Activated naive CD8-positive, alpha-beta T cell treated with anti-CD3 and anti-CD28 coated beads, Interleukin-2, amount 10 ng/mL, durations not matched to agents 7 days and 5 days (primary cell): ENCODE results near the gene TIMM22. TPM values are rescaled to one million over a fixed set of nuclear protein-coding genes. Genes with fewer than 3 reads are reported as not detected.
A peak's percentile ranks its signal among the peaks of the same experiment; 100 is the strongest.
"Not testable (repeated sequence)": the region's sequence is repeated elsewhere in the genome, so short reads cannot be mapped to it uniquely, and the experiment has no call there.

Experiments used
- ATAC-seq: fragments of 150-1000 bp; cut with Tn5 transposase; one replicate; pipeline ENCODE4 v1.10.0; 2021; ENCODE audit warnings: low read depth, moderate library complexity
- POLR2A ChIA-PET: fragments of 350-600 bp; sonication (Branson Sonifier 250); formaldehyde crosslinking; loops from one replicate; lab custom pipeline; 2021; ENCODE audit warnings: antibody characterized with exemption; lab: Charles Lee
- DNase-seq: peaks from one replicate; pipeline ENCODE4 v3.0.0; 2021
- H3K27ac Mint-ChIP-seq: one replicate; pipeline ENCODE4 v1.8.0; 2022; ENCODE audit warnings: mild to moderate bottlenecking, mixed read lengths
- H3K27me3 Mint-ChIP-seq: one replicate; pipeline ENCODE4 v1.8.0; 2022; ENCODE audit warnings: mild to moderate bottlenecking, moderate library complexity, mixed read lengths
- H3K36me3 Mint-ChIP-seq: one replicate; pipeline ENCODE4 v1.8.0; 2021; ENCODE audit warnings: mild to moderate bottlenecking, mixed read lengths
- H3K4me1 Mint-ChIP-seq: one replicate; pipeline ENCODE4 v1.8.0; 2021; ENCODE audit warnings: mixed read lengths
- H3K4me3 Mint-ChIP-seq: one replicate; pipeline ENCODE4 v1.8.0; 2022; ENCODE audit warnings: mild to moderate bottlenecking, moderate library complexity, mixed read lengths
- H3K9me3 Mint-ChIP-seq: one replicate; pipeline ENCODE4 v1.8.0; 2021; ENCODE audit warnings: mixed read lengths
- microRNA-seq: library from miRNA; unstranded; fragments of <30 nt; microRNA quantifications from one replicate; pipeline ENCODE4 v1.2.0, GENCODE V29; 2022
- total RNA-seq, 2 experiments: library from RNA; stranded (reverse); gene quantifications; one replicate each; pipeline ENCODE4 v1.2.3, GENCODE V29; 2021

TIMM22 gene
- total RNA-seq, 2 experiments from 2014 or later: 10.3 to 10.7 TPM

DNA sequence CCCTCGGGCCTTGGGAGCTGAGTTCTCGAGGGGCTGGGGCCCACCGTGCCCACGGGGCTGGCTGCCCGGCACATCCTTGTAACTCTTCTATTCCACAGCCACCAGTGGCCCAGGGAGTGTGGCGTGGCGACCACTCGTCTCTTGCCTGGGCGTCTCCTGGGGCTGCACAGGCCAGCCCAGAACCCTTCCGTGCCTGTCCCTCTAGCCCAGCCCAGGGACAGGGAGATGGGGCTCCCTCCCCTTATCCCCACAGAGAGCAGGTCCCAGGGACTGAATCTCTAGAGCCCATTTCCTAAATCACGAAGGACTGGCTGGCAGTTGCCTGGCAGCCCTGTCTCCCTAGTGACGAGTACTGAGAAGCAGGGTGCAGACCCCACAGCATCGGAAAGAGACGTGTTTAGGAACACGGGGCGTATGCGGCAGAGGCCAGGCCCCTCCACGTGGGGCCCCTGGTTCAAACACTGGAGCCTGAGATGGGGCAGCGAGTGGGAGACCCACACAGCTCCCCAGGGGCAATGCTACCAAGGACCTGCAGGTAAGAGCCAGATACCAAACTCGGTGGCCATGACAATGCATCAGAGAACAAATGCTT is 51.0 kb downstream of the TIMM22 start:
- H3K27me3 Mint-ChIP-seq: no peaks in the 10 kb centered on the region
- ATAC-seq (no peak), DNase-seq (no peak)
- no peaks in the 10 kb centered on the region for H3K4me1 Mint-ChIP-seq
- POLR2A ChIA-PET: no interaction called here
- H3K4me3 Mint-ChIP-seq: no peak overlapping the region
- peaks cover 2% of the 10 kb centered on the region for H3K36me3 Mint-ChIP-seq
- no peaks in the 10 kb centered on the region for H3K9me3 Mint-ChIP-seq
- no peak overlapping the region for H3K27ac Mint-ChIP-seq

DNA sequence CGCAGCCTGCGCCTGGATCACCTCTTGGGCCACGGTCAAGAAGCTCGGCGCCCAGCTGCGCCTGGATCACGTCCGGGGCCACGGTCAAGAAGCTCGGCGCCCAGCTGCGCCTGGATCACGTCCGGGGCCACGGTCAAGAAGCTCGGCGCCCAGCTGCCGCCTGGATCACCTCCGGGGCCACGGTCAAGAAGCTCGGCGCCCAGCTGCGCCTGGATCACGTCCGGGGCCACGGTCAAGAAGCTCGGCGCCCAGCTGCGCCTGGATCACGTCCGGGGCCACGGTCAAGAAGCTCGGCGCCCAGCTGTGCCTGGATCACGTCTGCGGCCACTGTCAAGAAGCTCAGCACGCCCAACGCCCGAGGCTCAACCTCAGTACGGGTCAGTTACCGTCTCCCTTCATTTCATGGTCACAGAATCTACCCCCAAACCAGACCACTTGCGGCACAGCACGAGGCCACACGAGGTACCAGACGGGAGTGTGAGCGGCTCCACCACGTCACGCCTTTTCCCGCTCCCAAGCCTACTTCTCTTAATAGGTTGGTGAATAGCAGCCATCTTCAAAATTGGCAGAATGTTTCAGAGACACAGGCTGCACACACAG is 51.7 kb downstream of the TIMM22 start:
- H3K27ac Mint-ChIP-seq, DNase-seq, H3K4me1 Mint-ChIP-seq, H3K4me3 Mint-ChIP-seq, POLR2A ChIA-PET, H3K9me3 Mint-ChIP-seq, H3K36me3 Mint-ChIP-seq, ATAC-seq, H3K27me3 Mint-ChIP-seq: not testable (repeated sequence)

DNA sequence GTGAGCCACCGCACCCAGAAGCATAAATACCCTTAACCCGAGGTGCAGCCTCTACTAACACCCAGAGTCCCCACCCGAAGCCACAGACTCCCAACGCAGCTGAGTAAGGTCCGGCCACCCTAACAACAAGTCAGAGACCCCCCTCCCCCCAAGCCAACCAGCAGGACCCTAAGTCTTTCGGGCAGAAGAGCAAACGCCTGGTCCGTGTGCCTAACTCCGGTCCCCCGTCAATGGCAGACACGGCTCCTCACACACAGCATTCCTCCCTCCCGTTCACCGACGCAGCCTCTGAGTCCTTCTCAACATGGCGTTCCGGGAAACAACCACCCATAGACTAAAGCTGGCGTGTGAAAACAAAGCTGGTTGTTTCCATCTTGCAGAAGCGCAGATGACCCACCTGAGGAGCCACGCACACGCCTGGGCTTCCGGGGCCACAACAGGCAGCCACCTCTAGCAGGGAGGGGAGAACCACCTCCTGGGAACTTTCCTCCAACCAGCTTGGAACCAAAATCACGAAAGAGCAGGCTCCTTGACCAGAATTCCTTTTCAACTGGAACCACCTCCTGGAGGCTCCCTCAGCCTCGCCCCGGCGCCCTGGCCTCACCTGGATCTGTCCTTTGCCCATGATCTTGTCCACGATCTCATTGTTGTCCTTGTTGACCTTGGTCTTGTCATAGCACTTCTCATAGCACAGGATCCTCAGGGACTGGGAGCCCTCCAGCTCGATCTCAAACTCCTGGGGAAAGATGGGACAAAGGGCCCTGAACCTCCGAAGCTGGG is 52.7 kb downstream of the TIMM22 start:
- no peaks in the 10 kb centered on the region for H3K9me3 Mint-ChIP-seq
- H3K4me1 Mint-ChIP-seq: no peaks in the 10 kb centered on the region
- H3K27me3 Mint-ChIP-seq: no peaks in the 10 kb centered on the region
- H3K4me3 Mint-ChIP-seq: no peak overlapping the region
- ATAC-seq (no peak), DNase-seq (no peak)
- peaks cover 4% of the 10 kb centered on the region for H3K36me3 Mint-ChIP-seq
- no peak overlapping the region for H3K27ac Mint-ChIP-seq
- POLR2A ChIA-PET: no interaction called here

DNA sequence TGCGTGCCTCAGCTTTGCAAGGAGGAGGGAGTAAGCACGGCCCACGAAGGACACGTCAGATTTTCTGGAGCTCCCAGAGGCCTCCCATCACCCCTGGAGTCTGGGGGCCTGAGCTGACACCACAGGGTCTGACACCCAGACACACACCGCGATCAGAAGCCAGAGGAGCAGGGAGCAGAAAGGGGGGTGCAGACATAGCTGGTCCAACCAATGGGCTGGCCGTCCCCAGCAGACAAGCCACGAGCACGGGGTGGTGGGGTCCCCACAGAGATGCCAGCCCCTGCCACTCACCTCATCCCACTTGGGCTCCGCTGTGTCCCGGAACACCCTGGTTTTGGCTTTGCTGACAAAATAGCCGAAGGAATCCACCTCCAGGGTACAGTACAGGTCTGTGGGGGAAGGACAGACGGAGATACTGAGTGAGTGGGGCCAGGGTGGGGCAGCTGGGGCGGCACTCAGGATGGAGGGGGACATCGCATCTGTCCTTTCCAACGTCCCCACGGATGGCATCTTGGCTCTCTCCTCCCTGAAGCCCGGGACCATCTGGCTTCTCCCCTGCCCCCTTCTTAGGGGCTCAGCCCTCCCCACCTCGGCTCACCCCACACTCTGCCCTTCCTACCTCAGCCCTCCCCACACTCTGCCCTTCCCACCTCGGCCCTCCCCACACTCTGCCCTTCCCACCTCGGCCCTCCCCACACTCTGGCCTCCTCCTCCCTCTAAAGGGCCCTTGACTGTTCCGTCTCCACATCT is 53.5 kb downstream of the TIMM22 start:
- peak; percentile 6 for ATAC-seq
- no peaks in the 10 kb centered on the region for H3K4me1 Mint-ChIP-seq
- H3K27ac Mint-ChIP-seq: no peak overlapping the region

DNA sequence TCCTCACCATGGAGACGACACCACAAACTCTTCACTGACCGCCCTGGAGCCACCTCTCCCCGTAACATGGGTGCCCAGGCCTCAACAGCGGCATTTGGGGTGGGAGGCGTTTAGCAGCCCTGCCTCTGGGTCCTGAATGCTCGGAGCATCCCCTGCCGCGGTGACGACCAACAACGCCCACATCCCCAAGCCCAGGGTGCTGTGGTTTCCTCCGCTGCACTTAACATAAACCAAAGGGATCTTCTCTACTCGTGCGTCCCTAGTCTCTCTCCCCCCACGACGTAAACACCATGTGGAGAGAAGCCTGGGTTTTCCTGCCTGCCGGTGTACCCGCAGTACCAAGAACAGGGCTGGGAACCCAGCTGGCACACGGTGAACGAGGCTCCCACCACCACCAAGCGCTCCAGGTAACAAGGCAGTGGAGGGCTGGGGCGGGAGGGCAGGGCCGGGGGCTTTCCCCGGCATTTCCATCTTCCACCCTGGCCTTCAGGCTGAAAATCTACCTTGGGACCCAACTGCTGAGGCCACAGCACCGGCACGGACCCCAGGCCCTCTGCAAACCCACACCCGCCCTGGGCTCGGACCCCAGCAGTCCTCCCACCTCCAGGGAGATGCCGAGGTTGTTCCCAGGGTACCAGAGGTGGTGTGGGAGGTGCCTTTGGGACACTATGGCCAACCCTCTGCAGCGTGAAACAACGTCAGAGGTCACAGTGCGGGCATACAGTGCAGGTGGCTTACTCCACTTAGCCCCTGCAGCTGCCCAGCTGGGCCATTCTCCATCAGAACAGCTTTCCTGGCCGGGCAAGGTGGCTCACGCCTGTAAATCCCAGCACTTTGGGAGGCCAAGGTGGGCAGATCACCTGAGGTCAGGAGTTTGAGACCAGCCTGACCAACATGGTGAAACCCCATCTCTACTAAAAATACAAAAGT is 54.3 kb downstream of the TIMM22 start:
- Mint-ChIP-seq H3K27ac (no peak overlapping the region), H3K9me3 (no peaks in the 10 kb centered on the region), H3K4me3 (no peak overlapping the region), H3K27me3 (no peaks in the 10 kb centered on the region), H3K4me1 (no peaks in the 10 kb centered on the region), H3K36me3 (peaks cover 3% of the 10 kb centered on the region)
- ATAC-seq (no peak), DNase-seq (no peak)
- POLR2A ChIA-PET: no interaction called here

More for the DNA sequence above, 53.5 kb downstream of the TIMM22 start:
- H3K4me3 Mint-ChIP-seq: no peak overlapping the region
- POLR2A ChIA-PET: no interaction called here
- DNase-seq: no peak
- H3K27me3 Mint-ChIP-seq: no peaks in the 10 kb centered on the region
- peaks cover 2% of the 10 kb centered on the region for H3K36me3 Mint-ChIP-seq
- H3K9me3 Mint-ChIP-seq: no peaks in the 10 kb centered on the region

Small RNA genes lying within 50 kb of the gene (microRNA-seq; reads per million reads assigned to microRNA genes)
- gene MIR3183: 4.9 reads per million

Other genes starting within 250 kb of the TIMM22 start
- 10 to 100 TPM; 29.4 to 30.2 TPM for gene GEMIN4, start 244.9 kb upstream of the TIMM22 start, total RNA-seq
- 10 to 100 TPM; 57.8 to 64.8 TPM for gene GLOD4, start 214.8 kb upstream of the TIMM22 start, total RNA-seq
- gene MRM3, start 214.8 kb upstream of the TIMM22 start, total RNA-seq: 10 to 100 TPM; 18.3 to 21.5 TPM
- under 1 TPM; 0.22 to 0.37 TPM for gene NXN, start 17.4 kb upstream of the TIMM22 start, total RNA-seq
- gene ABR, start 182.9 kb downstream of the TIMM22 start, total RNA-seq: 100 to 1,000 TPM; 156 to 158 TPM